GM12875 (cell line): ENCODE measurements around the gene POLG2.

Experiments
- H3K4me3 ChIP-seq: one replicate; pipeline ENCODE4 v1.5.1; 2011; ENCODE audit warnings: low read depth, low read length, control low read depth
- TF ChIP-seq, protein P1 (sequence below): IDR thresholded peaks from 2 replicates; pipeline ENCODE4 v1.5.1; 2011; ENCODE audit warnings: low read depth, mild to moderate bottlenecking, control low read depth, inconsistent platforms, low read length, moderate library complexity, borderline replicate concordance; ENCODE audit not compliant: insufficient read depth

The POLG2 gene

DNA sequence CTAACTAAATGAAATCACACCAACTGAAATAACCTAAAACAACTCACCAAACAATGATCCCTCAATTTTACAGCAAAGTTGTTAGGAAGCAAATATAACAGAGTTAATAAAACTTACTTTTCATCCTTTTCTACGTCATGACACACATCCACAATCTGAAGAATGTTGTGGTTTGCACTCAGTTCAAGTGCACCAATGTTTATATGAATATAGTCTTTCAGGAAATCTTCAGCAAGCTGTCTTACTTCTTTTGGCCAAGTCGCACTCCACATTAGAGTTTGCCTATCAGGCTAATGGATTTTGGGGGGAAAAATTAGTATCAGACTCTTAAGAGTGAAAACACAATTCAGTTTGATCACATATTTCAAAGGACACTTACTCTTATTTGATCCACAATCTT lies 6.0 kb upstream of the POLG2 start:
- TF ChIP-seq, protein P1, sequence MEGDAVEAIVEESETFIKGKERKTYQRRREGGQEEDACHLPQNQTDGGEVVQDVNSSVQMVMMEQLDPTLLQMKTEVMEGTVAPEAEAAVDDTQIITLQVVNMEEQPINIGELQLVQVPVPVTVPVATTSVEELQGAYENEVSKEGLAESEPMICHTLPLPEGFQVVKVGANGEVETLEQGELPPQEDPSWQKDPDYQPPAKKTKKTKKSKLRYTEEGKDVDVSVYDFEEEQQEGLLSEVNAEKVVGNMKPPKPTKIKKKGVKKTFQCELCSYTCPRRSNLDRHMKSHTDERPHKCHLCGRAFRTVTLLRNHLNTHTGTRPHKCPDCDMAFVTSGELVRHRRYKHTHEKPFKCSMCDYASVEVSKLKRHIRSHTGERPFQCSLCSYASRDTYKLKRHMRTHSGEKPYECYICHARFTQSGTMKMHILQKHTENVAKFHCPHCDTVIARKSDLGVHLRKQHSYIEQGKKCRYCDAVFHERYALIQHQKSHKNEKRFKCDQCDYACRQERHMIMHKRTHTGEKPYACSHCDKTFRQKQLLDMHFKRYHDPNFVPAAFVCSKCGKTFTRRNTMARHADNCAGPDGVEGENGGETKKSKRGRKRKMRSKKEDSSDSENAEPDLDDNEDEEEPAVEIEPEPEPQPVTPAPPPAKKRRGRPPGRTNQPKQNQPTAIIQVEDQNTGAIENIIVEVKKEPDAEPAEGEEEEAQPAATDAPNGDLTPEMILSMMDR, result no peak
- H3K4me3 ChIP-seq, result no peak overlapping the region

- TF ChIP-seq, protein P1, result no peak
- no peak overlapping the region for H3K4me3 ChIP-seq
Measured at GRCh38 chr17:64502021-64502420, 5.2 kb upstream of the POLG2 start.

GRCh38 chr17:64500862-64501765 lies 4.3 kb upstream of the POLG2 start:
- TF ChIP-seq, protein P1, result no peak

GRCh38 chr17:64500487-64500859 lies 3.6 kb upstream of the POLG2 start:
- H3K4me3 ChIP-seq, result no peak overlapping the region
- TF ChIP-seq, protein P1, result no peak

More at GRCh38 chr17:64500862-64501765, 4.3 kb upstream of the POLG2 start:
- no peak overlapping the region for H3K4me3 ChIP-seq

DNA sequence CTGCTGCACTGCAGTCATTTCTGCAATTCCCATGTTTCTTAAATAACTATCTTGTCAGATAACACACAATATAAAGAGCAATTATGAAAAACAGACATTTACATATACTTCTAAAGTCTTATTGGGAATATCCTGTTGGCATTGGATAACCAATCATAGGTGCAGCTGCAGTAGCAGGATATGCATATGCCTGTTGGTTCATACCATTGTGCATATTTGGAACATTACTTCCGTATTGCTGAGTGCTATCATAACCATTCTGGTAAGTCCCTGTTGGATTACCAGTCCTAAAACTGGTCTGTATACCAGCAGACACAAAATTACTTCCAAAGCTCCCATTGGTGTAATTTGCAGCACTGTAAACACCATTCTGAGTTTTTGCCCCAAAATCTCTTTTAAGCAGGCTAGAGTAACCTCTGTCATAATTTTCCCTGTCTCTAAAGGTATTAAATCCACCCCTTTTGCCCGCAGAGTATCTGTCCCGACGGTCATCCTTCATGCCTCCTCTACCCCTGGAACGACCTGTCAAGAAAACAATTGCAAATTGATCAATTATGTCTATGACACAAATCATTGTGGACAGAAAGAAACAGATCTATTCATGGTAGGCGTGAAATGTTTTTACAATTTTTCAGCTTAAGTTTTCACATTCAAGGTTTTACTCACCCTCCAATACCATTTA lies 3.1 kb upstream of the POLG2 start:
- TF ChIP-seq, protein P1, result no peak
- H3K4me3 ChIP-seq, result no peak overlapping the region

DNA sequence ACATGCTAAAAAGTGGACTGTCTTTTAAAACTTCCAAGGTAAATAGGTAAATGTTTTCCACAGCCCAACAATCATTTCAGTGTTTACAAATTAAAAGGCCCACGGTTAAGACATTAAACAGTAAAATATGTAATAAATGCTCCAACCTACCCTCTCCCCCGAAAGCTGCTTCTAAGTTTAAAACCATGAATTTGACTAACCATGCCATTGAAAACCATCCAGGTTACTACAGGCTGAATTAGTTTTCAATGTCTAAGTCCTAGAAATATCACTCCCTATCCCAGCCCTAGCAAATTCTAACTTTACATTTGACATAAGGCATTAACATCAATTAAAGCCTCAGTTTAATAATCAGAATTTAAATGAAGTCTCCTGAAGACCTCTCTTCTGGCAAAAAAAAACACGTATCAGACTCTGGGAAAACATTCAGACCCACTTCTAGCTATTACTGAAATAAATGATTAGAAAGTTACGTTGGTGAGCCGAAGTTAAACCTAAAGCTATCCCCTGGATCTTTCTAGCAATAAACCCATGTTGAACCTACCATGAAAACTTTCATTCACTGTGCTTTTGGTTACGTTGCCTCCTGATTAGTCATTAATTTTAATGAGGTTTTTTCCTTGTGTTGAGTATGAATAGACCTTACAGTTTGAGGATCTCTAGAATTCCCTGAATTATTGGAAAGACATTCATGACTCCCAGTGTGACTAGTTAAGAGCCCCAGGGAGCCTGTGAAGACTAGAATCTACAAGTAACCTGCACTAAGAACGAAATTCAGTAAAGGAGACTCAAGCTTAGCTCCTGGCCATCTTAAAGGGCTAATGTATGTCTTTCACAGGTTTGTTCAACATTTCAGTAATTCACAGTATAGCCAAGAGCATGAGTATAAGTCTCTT lies 1.7 kb upstream of the POLG2 start:
- TF ChIP-seq, protein P1, result no peak

More for the DNA sequence above, 1.7 kb upstream of the POLG2 start:
- no peak overlapping the region for H3K4me3 ChIP-seq
